Measurements from ENCODE around the gene HK3.

HK3 gene, protein sequence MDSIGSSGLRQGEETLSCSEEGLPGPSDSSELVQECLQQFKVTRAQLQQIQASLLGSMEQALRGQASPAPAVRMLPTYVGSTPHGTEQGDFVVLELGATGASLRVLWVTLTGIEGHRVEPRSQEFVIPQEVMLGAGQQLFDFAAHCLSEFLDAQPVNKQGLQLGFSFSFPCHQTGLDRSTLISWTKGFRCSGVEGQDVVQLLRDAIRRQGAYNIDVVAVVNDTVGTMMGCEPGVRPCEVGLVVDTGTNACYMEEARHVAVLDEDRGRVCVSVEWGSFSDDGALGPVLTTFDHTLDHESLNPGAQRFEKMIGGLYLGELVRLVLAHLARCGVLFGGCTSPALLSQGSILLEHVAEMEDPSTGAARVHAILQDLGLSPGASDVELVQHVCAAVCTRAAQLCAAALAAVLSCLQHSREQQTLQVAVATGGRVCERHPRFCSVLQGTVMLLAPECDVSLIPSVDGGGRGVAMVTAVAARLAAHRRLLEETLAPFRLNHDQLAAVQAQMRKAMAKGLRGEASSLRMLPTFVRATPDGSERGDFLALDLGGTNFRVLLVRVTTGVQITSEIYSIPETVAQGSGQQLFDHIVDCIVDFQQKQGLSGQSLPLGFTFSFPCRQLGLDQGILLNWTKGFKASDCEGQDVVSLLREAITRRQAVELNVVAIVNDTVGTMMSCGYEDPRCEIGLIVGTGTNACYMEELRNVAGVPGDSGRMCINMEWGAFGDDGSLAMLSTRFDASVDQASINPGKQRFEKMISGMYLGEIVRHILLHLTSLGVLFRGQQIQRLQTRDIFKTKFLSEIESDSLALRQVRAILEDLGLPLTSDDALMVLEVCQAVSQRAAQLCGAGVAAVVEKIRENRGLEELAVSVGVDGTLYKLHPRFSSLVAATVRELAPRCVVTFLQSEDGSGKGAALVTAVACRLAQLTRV

DNA sequence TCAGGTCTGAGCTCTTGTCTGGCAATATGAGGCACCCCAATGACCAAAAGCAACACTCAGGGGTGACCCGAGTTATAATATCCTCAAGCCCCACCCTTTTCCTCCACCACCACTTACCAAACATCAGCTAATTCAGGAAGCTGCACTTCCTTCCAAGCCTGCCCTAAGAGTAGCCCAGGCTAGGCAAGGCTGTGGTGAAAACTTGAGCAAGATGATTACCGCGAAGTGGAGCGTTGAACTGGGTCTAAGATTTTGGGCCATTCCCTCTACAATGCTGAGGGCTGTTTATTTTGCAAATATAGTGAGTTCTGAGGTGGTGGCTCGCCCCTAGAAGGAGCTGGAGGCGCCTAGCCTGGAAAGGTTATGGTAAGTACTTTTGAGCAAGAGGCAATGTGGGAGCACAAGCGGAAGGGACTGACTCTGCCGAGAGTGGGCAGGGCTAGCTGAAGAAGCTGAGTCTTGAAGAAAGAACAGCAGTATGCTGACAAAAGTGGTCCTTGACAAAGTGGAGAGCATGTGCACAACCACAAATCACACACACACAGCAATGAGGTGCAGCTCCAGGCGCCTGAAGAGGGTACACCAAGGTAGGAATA lies at the start of gene HK3:
Gene HK3, minus strand, starts transcription at position 51 of the 596 bp plus-strand sequence. CDS start 3,187 bp downstream, outside the sequence.
- no peak for DNase-seq

DNA sequence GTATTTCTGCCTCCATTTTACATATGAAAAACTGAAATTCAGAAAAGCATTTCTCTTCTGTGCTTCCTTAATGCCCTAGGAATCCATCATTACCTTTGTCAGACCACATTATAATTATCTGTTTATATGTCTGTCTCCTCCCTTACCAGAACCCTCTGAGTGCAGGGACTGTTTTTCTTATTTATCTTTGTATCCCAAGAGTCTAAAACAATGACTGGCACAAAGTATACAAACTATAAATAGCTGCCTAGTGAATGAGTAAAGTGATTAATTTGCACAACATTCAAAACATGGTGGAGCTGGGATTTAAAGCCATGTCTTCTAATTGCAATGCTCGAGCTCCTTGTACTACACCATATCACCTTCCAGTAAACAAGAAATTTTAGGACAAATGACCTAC lies 49.3 kb upstream of the HK3 start:
- DNase-seq: no peak

DNA sequence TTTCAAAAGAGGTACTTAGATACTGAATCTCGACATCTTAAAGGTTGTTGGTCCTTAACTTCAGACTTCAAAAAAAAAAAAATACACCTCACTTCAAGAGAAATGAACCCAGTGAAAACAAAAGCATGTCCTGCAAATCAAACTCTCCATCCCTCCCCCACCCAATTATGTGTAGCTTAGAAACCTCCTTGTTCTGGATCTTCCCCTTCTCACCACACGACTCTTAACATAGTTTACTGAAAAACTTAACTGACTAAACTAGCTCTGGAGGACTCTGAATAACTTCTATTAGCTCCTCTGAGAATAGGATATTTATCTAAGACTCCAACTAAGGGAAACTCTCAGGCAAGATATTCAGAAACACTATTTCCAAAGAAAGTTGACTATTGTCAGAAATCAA lies 48.7 kb upstream of the HK3 start:
- DNase-seq: no peak

DNA sequence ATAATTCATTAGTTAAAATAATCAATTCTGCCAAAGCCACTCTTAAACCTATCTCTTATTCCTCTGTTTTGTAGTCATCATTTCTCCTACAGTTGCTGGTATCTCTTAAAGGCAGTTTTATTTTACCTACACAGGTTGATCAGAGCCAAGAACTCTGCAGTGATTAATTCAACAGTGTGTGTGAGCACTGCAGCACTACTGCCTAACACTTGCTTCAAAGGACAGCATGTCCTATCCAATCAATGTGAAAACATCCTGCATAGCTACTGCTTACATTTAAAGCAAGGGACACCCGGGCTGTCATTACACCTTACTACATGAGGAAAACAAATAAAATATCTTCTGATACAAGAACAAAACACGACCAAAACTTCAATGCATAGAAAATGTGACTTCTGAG lies 45.1 kb upstream of the HK3 start:
- DNase-seq: no peak

DNA sequence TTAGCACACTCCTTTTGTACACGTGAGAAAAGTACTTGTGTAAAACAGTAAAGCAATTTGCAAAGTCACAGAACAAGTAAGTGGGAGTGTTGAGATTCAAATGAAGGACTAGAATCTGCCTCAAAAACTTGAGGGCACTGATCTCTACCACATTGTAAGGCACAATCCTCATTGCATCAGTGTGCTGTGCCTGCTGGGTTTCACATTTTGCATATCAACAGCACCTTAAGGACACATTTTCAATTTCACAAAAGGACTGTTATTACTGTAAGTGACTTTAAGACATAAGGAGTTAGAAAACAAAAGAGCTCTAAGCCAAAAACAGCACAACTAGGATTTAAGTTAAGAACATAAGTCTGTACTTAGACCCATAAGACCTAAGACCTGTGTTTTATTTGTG lies 44.7 kb upstream of the HK3 start:
- no peak for DNase-seq

DNA sequence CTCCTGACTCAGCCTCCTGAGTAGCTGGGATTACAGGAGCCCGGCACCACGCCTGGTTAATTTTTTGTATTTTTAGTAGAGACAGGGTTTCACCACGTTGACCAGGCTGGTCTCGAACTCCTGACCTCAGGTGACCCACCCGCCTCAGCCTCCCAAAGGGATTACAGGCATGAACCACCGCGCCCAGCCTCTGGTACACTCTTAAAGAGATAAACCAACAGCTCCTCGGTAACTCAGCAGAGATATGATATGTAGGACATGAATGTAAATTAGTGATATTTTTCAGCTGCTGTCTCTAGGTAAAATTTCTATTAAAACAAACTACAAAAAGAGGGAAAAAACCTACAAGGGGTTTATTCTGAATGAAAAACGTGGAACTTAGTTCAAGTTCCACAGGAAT lies 42.8 kb upstream of the HK3 start:
- DNase-seq: no peak

DNA sequence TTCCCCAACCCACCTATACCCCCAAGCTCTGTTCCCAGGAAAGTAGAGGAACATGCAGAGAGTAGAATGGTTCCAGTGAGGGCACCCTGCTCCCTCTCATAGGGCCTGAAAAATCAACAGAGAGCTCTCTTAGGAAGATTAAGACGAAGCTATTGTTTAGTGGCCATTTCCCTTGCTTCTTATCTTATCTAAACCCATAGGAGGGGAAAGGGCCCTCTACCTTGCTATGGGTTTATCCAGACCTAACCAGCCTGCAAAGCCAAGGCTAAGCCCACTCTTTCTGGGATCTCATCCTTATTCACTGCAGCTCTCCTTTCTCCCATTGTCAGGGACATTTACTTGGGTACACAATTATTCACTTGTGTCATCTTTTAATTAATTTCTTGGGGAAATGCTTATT lies 39.3 kb upstream of the HK3 start:
- no peak for DNase-seq

DNA sequence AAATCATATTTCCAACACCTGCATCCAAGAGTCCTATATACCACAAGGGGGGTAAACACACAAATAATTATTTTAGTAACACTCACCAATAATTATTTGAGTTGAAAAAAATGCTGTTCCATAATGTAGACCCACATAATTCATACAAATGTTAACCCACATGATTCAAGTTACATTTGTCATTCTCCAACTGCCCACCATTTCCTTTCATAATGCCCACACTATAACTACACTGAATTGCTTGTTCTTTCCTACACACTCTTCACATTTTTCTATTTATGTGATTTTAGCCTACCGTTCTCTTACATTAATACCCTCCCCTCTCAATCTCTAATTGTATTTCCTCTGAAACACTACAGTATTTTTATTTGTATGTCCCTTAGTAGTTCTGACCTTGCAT lies 35.9 kb upstream of the HK3 start:
- DNase-seq: no peak

DNA sequence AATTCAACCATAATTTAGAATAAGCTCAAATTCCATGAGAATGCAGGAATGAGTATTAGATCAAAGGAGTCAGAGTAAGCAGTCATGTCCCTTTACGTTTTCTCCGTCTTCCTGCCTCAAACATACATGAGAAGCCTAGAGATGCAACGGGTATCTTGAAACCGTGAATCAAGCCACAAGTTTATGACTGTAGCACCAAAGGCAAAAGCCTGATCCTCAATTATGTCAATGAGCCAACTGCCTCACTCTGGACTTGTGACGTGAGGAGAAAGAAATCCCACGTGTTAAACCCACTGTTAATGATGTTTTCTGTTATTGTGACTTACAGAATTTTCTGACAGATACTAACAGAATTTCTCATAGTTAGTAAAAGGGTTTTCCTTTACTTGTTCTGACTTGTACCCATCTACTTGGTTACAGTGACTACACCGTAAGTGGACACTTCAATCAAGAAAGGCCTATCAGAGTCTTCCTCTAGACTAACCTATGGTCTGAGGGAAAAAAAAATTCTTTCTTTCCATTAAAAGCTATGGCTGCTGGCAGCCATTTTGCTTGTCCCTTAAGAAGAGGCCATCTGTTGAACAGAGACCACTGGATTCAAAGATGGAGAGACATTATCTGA lies 35.3 kb upstream of the HK3 start:
- DNase-seq: no peak

DNA sequence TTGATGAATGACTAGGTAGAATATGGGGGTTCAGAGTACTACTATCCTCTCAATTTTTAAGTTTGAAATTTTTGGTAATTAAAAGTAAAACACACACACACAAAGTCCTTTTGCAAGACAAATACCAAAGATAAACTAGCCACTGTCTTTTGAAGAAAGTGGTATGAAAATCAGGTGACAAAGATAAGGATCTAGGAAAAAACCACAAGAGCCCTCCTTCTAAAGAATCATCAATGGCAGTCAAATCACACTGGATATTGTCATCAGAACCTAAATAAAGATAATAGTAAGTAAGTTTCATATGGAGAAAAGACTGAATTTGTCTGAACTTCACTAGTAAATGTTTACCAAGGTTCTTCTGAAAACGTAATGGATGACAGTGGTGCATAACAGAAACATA lies 30.5 kb upstream of the HK3 start:
- no peak for DNase-seq

DNA sequence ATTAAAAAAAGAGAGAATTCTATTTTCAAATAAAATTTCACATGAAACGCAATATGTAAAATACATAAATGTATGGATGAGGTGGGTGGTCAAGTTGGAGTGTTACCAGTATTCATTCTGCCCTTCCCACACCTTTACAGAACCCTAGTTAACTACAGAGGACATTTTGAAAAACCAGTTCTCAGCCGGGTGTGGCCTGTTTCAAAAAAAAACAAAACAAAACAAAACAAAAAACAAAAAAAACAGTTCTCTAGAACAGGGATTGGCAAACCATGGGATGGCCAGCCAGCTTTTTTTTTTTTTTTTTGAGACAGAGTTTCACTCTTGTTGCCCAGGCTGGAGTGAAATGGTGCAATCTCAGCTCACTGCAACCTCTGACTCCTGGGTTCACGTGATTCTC lies 28.4 kb upstream of the HK3 start:
- DNase-seq: no peak

DNA sequence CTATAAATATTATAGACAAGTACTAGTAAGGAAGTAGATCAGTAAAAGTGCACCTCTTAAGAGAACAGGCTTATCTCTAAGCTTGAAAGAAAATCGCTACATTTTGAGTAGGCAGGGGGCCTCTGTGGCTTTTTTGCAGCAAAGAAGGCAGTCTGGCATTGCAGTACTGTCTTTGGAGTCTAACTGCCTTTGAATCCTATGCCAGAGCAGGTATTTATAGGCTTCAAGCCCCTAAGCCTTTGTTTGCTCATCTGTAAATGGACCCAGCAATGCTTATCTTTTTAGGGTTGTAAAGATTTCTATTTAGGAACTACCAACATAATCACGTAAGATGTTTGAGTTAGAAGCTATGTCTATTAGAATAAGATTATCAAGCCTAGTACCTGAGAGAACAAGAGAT lies 23.7 kb upstream of the HK3 start:
- DNase-seq: no peak

DNA sequence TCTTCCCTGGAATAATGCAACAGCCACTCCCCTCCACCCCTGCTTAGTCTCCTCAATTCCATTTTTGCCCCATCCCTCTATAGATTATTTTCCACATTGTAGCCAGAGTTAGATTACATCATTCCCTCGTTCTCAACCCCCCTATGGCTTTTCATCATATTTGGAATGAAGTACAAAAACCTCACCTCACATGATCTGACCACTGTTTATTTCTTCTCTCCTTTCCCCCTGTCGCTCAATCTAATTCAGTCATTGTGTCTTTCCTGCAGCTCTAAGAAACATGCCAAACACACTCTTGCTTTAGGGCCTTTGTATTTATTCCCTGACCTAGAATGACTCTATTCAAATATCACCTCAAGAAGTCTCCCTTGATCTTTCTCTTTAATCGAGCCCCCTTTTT lies 22.6 kb upstream of the HK3 start:
- DNase-seq: no peak

DNA sequence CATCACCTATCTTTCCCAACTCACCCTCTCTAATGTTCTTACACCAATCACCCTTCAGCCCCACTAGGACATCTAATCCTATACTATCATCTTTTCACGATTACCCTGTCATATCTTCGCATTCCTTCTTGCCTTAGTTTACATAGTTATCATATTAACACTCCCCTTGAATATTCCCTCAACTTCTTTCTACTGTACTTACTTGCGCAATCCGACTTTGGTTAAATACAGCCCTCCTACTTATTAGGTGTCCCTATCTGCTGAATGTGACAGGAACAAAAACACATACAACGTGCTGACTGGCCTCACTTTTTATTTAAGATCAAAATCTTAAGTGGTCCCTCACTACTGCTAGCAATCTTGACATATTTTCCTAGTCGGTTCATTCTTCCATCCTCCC lies 19.5 kb upstream of the HK3 start:
- no peak for DNase-seq

DNA sequence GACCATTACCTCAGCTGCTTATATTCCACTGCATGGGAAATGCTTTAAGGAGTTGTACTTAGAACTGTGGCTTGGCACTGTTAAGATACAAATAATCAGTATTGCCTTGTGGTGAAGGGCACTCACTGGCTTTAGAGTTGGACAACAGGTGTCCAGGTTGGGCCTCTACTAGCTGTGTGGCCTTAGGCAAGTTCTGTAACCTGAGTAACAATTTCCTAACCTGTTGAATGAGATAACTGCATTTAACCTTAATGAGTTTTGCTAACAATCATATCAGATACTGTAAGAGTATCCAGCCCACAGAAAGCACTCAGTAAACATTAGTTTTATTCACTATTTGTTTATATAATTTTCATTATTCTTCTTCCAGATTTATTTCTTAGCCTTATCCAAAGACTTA lies 17.2 kb upstream of the HK3 start:
- DNase-seq: no peak

DNA sequence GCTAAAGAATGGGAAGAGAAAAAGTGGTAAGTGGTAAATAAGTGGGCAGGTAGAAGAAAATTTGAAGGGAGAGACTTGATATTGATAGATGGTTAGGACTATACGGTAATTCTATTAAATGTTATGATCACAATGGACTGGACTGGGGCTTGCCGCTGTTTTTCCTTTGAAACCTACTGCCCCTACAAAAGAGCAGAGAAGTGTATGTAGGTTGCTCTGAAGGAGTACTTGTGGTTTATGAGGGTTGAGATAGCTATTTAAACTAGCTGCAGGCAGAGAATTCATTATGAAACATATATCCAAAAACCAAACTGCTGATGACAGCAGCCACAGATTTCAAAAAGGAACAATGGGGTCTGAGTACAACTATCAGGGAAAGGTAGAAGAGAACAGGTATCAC lies 16.8 kb upstream of the HK3 start:
- DNase-seq: no peak

DNA sequence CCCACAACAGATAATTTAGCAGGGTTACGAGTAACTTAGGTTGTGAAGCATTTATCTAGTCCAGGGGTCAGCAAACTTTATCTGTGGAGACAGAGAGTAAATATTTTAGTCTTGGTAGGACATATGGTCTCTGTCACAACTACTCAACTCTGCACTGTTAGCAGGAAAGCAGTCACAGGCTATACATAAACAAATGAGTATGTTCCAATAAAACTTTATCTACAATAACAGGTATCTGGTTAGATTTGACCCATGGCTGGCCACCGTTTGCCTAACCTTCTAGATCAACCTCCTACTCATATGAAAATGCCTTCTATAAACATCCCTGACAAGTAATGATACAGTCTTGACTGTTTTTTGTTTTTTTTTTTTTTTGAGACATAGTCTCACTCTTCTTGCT lies 13.0 kb upstream of the HK3 start:
- DNase-seq: no peak

DNA sequence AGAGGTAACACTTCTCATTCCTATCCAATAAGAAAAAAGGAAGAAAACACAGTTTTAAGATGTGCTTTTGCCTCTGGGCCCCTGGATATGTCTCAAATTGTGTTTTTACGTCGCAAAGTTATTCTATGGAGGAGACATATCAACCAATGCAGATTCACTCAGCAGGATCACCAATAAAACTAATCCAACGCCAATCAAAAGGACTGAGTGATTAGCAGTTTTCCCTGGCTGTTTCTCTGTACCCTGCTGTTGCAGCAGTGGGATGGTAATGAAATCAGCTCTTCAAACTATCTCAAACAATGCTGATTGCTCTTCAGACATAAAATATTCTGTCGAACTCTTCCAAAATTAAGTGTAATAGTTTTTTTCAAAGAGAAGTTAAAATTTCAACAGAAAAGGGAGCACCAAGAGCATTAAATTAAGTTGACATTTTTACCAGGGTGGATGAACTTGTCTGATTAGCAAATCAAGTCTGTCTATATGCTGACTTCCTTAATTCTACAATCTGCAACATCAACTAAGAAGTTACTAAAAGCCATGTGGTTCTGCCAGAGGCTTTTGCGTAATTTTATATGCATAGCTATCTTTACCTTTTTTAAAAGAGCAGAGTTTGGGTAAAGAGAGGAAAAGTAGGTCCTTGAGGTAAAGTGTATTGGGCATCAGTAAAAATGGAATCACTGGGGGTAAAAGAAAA lies 9.7 kb upstream of the HK3 start:
- DNase-seq: no peak

DNA sequence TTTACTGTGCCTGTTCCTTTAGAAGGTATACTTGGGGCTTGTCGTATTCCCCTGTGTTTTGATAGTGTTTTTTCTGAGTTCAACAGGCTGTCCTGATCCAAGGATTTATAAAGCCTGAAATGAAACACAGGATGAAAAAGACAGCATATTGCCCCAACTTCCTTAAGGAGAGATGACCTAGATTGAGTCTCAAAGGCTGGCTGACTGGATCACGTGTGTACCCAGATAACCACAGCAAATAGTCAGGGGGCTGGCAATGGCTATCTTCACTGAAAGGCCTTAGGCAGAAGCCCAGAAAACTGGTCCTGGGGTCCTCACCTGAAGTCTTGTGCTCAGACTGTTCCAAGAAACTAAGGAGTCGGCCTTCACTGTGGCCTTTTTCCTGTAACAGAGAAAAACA lies 7.7 kb upstream of the HK3 start:
- no peak for DNase-seq

DNA sequence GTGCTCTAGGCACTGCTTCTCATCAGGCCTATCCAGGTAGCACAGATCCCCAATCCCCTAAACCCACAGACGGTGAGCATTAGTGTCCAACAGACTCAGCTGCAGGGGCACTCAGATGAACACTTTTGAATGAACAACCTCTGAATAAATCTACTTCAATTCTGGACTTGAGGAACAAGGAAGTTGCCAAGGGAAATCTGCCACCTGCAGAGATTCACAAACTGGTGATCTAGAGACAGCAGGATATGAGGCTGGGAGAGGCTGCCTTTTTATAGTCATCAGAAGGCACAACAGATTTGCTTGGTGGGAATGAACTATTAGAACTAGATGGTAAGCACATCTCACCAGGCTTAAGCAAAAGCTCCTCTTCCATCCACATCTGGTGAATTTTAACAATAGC lies 7.0 kb upstream of the HK3 start:
- no peak for DNase-seq

DNA sequence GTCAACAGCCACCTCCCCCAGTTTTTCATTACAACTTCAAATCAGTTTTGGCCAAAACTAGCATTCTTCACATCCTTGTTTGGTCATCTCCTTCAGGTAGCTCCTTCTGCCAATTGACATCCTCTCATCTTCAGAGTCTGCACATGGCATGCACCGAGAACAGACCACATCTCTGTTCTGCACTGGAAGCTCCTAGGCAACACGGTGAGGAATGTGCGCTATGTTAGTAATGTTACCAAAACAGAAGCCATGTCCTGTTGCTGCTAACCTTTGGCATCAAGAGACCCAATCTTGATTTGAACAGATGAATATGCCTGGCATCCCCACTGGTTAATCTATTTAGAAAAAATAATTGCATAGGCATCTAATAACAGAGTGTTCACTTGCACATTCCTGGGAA lies 5.1 kb upstream of the HK3 start:
- DNase-seq: no peak

DNA sequence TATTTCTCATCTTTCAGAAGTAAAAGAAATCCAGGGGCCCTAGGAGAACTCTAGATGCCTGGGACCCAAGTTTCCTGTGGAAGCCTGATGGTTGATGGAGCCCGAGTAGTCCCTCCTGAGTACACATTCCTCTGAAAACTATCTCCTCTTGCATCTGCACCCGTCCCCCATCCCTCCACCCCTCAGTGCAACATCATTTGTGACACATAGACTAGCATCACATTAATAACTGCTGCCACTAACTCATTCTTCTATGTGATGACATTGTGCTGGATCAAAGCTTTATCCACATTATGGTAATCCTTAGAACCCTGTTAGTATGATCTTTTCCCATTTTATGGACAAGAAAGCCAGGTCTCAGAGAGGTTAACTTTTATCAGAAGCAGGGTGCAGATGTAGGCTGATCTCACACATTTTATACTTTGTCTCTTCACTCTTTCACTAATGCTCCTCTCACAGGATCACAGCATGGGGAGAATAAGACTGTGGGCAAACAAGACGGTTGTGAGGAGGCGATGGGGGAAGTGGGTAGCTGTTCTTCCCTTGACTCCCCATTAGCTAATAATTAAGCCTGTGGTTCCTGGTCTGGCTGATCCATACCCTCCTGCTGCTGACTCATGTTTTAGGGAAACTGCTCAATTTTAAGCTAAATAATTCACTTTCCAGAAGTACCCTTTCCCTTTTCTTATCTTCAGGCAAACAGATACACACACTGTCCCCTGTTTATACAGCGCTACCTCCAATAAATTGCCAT lies 3.9 kb upstream of the HK3 start:
- no peak for DNase-seq

All from activated naive CD4-positive, alpha-beta T cell treated with Interleukin-2 at 50 U/mL for 16 hours (primary cell).